GM23338 (cell line): ENCODE results near the gene GPRASP3. TPM values are rescaled to one million over a fixed set of nuclear protein-coding genes. Genes with fewer than 3 reads are reported as not detected.

Experiments
- ATAC-seq: fragments of 200-7000 bp; cut with Tn5 transposase; 3 replicates; pipeline ENCODE4 v1.9.1; 2020
- DNase-seq: peaks from one replicate; pipeline ENCODE4 v3.0.0-alpha.2; 2015; ENCODE audit warnings: low spot score
- H2AFZ ChIP-seq: fragments of 200-600 bp; sonication (generic); 2 replicates; pipeline ENCODE4 v1.8.0; 2016; ENCODE audit warnings: antibody characterized with exemption, mild to moderate bottlenecking, moderate library complexity
- H3F3A ChIP-seq: fragments of 200-600 bp; sonication (generic); replicated peaks from 2 replicates; pipeline ENCODE4 v1.8.0; 2017; ENCODE audit warnings: antibody characterized with exemption, mixed run types, low read depth
- H3K27ac ChIP-seq: fragments of 200-600 bp; sonication (generic); 2 replicates; pipeline ENCODE4 v1.6.1; 2016; ENCODE audit warnings: low read depth
- H3K27me3 ChIP-seq: fragments of 200-600 bp; sonication (generic); 2 replicates; pipeline ENCODE4 v1.8.0; 2016; ENCODE audit warnings: mild to moderate bottlenecking, mixed run types, moderate library complexity; ENCODE audit not compliant: insufficient read depth
- H3K36me3 ChIP-seq: fragments of 200-600 bp; sonication (generic); 2 replicates; pipeline ENCODE4 v1.8.0; 2016; ENCODE audit warnings: mild to moderate bottlenecking; ENCODE audit not compliant: insufficient read depth
- H3K4me1 ChIP-seq: fragments of 200-600 bp; sonication (generic); 2 replicates; pipeline ENCODE4 v1.8.0; 2016; ENCODE audit warnings: mild to moderate bottlenecking, moderate library complexity; ENCODE audit not compliant: insufficient read depth
- H3K4me2 ChIP-seq: fragments of 200-600 bp; sonication (generic); 2 replicates; pipeline ENCODE4 v1.7.1; 2017; ENCODE audit warnings: mixed run types
- H3K4me3 ChIP-seq: fragments of 200-600 bp; sonication (generic); 2 replicates; pipeline ENCODE4 v1.6.1; 2016; ENCODE audit warnings: mixed run types
- H3K79me2 ChIP-seq: fragments of 200-600 bp; sonication (generic); replicated peaks from 2 replicates; pipeline ENCODE4 v1.8.0; 2017; ENCODE audit warnings: mild to moderate bottlenecking; ENCODE audit not compliant: insufficient read depth
- H3K9me2 ChIP-seq: fragments of 200-600 bp; sonication (generic); 2 replicates; pipeline ENCODE4 v1.8.0; 2017; ENCODE audit not compliant: insufficient read depth
- H4K20me1 ChIP-seq: fragments of 200-600 bp; sonication (generic); replicated peaks from 2 replicates; pipeline ENCODE4 v1.8.0; 2017; ENCODE audit warnings: mild to moderate bottlenecking; ENCODE audit not compliant: insufficient read depth
- H3K27ac Mint-ChIP-seq: 2 replicates; pipeline ENCODE4 v1.8.0; 2020; ENCODE audit warnings: inconsistent platforms, mild to moderate bottlenecking, moderate library complexity, mixed read lengths
- H3K27me3 Mint-ChIP-seq: 3 replicates; pipeline ENCODE4 v1.8.0; 2022; ENCODE audit warnings: low read depth, mild to moderate bottlenecking, moderate library complexity, mixed read lengths, inconsistent platforms; ENCODE audit not compliant: insufficient read depth, poor library complexity
- H3K36me3 Mint-ChIP-seq: 3 replicates; pipeline ENCODE4 v1.8.0; 2021; ENCODE audit warnings: low read depth, mild to moderate bottlenecking, inconsistent platforms, moderate library complexity, mixed read lengths
- H3K4me1 Mint-ChIP-seq: 3 replicates; pipeline ENCODE4 v1.8.0; 2020; ENCODE audit warnings: mild to moderate bottlenecking, inconsistent platforms, mixed read lengths
- H3K4me3 Mint-ChIP-seq: 3 replicates; pipeline ENCODE4 v1.8.0; 2021; ENCODE audit warnings: moderate library complexity, mild to moderate bottlenecking, inconsistent platforms, mixed read lengths
- H3K9me3 Mint-ChIP-seq: 3 replicates; pipeline ENCODE4 v1.8.0; 2020; ENCODE audit warnings: moderate library complexity, mild to moderate bottlenecking, inconsistent platforms, mixed read lengths
- CREB1 ChIP-seq: fragments of 250-450 bp; sonication (Bioruptor Pico); IDR thresholded peaks from 2 replicates; pipeline ENCODE4 v1.5.0; 2020; ENCODE audit warnings: low read depth, mild to moderate bottlenecking, moderate library complexity
- EZH2 ChIP-seq: fragments of 200-600 bp; sonication (generic); IDR thresholded peaks from one replicate; pipeline ENCODE4 v1.8.0; 2017; ENCODE audit warnings: antibody characterized with exemption, mild to moderate bottlenecking, low read depth; ENCODE audit not compliant: unreplicated experiment
- EZH2phosphoT487 ChIP-seq: fragments of 200-600 bp; sonication (generic); IDR thresholded peaks from one replicate; pipeline ENCODE4 v1.8.1; 2018; ENCODE audit warnings: antibody characterized with exemption; ENCODE audit not compliant: unreplicated experiment
- JUNB ChIP-seq: IDR thresholded peaks from one replicate; pipeline ENCODE4 v1.6.1; 2016; ENCODE audit warnings: antibody characterized with exemption; ENCODE audit not compliant: unreplicated experiment
- NANOG ChIP-seq: IDR thresholded peaks from 2 replicates; pipeline ENCODE4 v1.6.1; 2016; ENCODE audit warnings: antibody characterized with exemption, borderline replicate concordance
- POLR2AphosphoS5 ChIP-seq: IDR thresholded peaks from 2 replicates; pipeline ENCODE4 v1.6.1; 2016; ENCODE audit warnings: antibody characterized with exemption, low read depth
- ZNF331 ChIP-seq: fragments of 250-450 bp; sonication (Bioruptor Pico); IDR thresholded peaks from 2 replicates; pipeline ENCODE4 v1.5.0; 2020; ENCODE audit warnings: low read depth, mild to moderate bottlenecking, moderate library complexity
- polyA plus RNA-seq: library from polyadenylated mRNA; unstranded; fragments of >200 nt; fragmentation: Nextera tagmentation; extraction: Ambion mirVana; gene quantifications from 2 replicates; pipeline ENCODE4 v1.2.1, GENCODE V29; 2016
- total RNA-seq: library from RNA; depleted of rRNA; stranded (reverse); fragments of >200 nt; shearing (Covaris generic); gene quantifications from 2 replicates; pipeline ENCODE4 v1.2.3, GENCODE V29; 2014
- TF ChIP-seq, protein P1 (sequence below), 2 experiments: fragments of 200-600 bp in 1 of 2; sonication (generic) in 1 of 2; conservative IDR thresholded peaks; 2 replicates each; pipeline versions ENCODE4 v1.5.1 to v1.6.1; 2016 to 2017; ENCODE audit warnings: antibody characterized with exemption in 2 of 2, low read depth in 2 of 2, mild to moderate bottlenecking in 2 of 2, moderate library complexity in 1 of 2
- TF ChIP-seq, protein P2 (sequence below): IDR thresholded peaks from one replicate; pipeline ENCODE4 v1.6.1; 2018; ENCODE audit warnings: antibody characterized with exemption; ENCODE audit not compliant: unreplicated experiment
- TF ChIP-seq, protein P3 (sequence below): IDR thresholded peaks from 2 replicates; pipeline ENCODE4 v1.6.1; 2016; ENCODE audit warnings: antibody characterized with exemption

GPRASP3 gene
- total and polyA plus RNA-seq, 2 experiments from 2014 or later = 7.9 to 18.2 TPM

DNA sequence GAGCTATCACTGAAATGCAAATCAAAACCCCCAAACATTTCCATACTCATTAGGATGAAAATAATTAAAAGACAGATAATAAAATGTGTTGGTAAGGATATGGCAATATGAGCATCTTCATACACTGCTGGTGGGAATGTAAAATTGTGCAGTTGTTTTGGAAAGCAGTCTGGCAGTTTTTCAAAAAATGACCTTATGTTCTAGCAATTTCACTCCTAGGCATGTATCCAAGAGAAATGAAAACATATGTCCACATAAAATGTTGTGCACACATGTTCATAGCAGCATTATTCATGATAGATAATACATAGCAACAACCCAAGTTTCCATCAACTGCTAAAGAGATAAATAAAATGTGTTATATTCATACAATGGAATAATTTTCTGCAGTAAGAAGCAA lies 23.0 kb upstream of the GPRASP3 start (continued):
- TF ChIP-seq, protein P1, sequence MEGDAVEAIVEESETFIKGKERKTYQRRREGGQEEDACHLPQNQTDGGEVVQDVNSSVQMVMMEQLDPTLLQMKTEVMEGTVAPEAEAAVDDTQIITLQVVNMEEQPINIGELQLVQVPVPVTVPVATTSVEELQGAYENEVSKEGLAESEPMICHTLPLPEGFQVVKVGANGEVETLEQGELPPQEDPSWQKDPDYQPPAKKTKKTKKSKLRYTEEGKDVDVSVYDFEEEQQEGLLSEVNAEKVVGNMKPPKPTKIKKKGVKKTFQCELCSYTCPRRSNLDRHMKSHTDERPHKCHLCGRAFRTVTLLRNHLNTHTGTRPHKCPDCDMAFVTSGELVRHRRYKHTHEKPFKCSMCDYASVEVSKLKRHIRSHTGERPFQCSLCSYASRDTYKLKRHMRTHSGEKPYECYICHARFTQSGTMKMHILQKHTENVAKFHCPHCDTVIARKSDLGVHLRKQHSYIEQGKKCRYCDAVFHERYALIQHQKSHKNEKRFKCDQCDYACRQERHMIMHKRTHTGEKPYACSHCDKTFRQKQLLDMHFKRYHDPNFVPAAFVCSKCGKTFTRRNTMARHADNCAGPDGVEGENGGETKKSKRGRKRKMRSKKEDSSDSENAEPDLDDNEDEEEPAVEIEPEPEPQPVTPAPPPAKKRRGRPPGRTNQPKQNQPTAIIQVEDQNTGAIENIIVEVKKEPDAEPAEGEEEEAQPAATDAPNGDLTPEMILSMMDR (conservative IDR thresholded peaks at IDR 0.05; ENCODE audit: low read depth in 2 of 2) = no peak
- no peak for TF ChIP-seq EZH2
- TF ChIP-seq, protein P2, sequence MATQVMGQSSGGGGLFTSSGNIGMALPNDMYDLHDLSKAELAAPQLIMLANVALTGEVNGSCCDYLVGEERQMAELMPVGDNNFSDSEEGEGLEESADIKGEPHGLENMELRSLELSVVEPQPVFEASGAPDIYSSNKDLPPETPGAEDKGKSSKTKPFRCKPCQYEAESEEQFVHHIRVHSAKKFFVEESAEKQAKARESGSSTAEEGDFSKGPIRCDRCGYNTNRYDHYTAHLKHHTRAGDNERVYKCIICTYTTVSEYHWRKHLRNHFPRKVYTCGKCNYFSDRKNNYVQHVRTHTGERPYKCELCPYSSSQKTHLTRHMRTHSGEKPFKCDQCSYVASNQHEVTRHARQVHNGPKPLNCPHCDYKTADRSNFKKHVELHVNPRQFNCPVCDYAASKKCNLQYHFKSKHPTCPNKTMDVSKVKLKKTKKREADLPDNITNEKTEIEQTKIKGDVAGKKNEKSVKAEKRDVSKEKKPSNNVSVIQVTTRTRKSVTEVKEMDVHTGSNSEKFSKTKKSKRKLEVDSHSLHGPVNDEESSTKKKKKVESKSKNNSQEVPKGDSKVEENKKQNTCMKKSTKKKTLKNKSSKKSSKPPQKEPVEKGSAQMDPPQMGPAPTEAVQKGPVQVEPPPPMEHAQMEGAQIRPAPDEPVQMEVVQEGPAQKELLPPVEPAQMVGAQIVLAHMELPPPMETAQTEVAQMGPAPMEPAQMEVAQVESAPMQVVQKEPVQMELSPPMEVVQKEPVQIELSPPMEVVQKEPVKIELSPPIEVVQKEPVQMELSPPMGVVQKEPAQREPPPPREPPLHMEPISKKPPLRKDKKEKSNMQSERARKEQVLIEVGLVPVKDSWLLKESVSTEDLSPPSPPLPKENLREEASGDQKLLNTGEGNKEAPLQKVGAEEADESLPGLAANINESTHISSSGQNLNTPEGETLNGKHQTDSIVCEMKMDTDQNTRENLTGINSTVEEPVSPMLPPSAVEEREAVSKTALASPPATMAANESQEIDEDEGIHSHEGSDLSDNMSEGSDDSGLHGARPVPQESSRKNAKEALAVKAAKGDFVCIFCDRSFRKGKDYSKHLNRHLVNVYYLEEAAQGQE = no peak
- no peak for TF ChIP-seq JUNB
- no peak for TF ChIP-seq POLR2AphosphoS5
- no peak for TF ChIP-seq EZH2phosphoT487
- TF ChIP-seq NANOG = no peak
- TF ChIP-seq CREB1 (CRISPR knock-in tag) = no peak
- TF ChIP-seq, protein P3, sequence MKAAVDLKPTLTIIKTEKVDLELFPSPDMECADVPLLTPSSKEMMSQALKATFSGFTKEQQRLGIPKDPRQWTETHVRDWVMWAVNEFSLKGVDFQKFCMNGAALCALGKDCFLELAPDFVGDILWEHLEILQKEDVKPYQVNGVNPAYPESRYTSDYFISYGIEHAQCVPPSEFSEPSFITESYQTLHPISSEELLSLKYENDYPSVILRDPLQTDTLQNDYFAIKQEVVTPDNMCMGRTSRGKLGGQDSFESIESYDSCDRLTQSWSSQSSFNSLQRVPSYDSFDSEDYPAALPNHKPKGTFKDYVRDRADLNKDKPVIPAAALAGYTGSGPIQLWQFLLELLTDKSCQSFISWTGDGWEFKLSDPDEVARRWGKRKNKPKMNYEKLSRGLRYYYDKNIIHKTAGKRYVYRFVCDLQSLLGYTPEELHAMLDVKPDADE = no peak
- no peak for TF ChIP-seq ZNF331 (CRISPR knock-in tag)

DNA sequence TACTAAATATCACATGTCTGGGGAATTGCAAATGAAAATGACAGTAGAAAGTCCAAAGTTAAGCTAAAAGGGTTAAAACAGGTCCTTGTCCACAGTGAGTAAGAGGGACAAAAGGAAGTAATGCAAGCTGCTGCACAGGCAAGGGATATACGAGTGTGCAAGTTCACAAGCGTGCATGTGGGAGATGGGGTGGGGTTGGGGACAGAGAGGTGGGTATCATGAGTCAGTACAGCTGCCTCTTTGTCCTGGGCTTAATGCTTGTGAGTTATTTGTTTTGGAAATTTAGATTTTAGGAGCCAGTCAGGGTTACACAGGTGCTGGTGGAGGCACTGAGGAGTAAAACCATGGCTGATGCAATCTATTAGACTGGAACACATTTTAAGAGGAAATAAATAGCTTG lies 11.6 kb upstream of the GPRASP3 start:
- Mint-ChIP-seq H3K4me3 (no peak overlapping the region), H3K9me3 (no peaks in the 10 kb centered on the region), H3K4me1 (peaks cover 11% of the 10 kb centered on the region; the same call in 2 of the 3 replicates), H3K36me3 (peaks cover 6% of the 10 kb centered on the region; the same call in 1 of the 3 replicates), H3K27ac (no peak overlapping the region; the same call in 1 of the 2 replicates), H3K27me3 (peaks cover 9% of the 10 kb centered on the region)
- H3K27me3 ChIP-seq = peaks cover 13% of the 10 kb centered on the region
- H4K20me1 ChIP-seq = no peaks in the 10 kb centered on the region
- H3K4me2 ChIP-seq = no peak overlapping the region
- no peaks in the 10 kb centered on the region; the same call in 1 of the 2 replicates for H3K4me1 ChIP-seq
- H3K4me3 ChIP-seq = no peak overlapping the region
- H3F3A ChIP-seq = no peaks in the 10 kb centered on the region
- no peak overlapping the region for H2AFZ ChIP-seq
- DNase-seq (no peak), ATAC-seq (no peak)
- H3K9me2 ChIP-seq = no peaks in the 10 kb centered on the region
- H3K79me2 ChIP-seq = no peaks in the 10 kb centered on the region
- no peaks in the 10 kb centered on the region for H3K36me3 ChIP-seq
- TF ChIP-seq NANOG (no peak), EZH2 (no peak), JUNB (no peak), CREB1 (CRISPR knock-in tag) (no peak), ZNF331 (CRISPR knock-in tag) (no peak)
- TF ChIP-seq, protein P2 = no peak
- TF ChIP-seq, protein P1 (conservative IDR thresholded peaks at IDR 0.05; ENCODE audit: low read depth in 2 of 2) = no peak
- TF ChIP-seq, protein P3 = no peak
- no peak overlapping the region for H3K27ac ChIP-seq
